ENCODE data around the gene FAHD1.

DNA sequence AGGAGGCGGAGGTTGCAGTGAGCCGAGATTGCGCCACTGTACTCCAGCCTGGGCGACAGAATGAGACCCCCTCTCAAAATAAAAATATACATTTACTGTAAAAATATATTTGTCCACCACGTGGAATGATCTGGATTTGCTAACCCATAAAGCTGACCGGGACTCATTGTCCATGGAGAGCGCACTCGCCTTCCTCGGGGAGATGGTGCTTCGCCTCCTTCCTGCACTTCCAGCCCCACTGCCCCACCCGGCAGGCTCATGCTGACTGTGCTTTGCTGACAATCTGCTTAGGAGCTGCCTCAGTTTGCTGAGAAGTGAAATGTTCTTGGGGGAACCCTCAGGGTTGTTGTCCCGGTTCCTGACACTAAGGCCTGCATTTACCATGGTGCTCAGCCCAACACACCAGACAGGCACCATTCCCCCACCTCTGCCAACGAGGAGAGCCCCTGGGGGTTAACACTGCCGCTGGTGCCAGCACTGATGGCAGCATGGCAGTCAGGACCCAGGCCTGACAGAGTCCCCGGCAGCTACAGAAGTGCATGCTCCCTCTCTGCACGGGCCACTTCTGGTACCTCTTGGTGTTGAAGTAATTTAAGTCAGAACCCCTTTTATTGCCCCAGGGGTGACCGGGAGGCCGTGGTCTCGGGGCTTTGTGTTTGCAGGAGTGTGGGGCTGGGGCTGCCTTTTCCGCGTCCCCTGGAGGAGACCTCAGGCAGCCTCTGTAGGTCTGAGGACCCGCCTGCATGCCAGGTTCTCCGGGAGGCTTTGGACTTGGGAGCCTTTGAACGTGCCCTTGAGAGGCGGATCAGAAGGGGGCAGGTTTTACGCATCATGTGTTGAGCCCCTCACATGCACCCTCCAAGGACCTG, 41.8 kb upstream of the FAHD1 start:
- TF ChIP-seq, protein P1, sequence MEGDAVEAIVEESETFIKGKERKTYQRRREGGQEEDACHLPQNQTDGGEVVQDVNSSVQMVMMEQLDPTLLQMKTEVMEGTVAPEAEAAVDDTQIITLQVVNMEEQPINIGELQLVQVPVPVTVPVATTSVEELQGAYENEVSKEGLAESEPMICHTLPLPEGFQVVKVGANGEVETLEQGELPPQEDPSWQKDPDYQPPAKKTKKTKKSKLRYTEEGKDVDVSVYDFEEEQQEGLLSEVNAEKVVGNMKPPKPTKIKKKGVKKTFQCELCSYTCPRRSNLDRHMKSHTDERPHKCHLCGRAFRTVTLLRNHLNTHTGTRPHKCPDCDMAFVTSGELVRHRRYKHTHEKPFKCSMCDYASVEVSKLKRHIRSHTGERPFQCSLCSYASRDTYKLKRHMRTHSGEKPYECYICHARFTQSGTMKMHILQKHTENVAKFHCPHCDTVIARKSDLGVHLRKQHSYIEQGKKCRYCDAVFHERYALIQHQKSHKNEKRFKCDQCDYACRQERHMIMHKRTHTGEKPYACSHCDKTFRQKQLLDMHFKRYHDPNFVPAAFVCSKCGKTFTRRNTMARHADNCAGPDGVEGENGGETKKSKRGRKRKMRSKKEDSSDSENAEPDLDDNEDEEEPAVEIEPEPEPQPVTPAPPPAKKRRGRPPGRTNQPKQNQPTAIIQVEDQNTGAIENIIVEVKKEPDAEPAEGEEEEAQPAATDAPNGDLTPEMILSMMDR (IDR thresholded peaks at IDR 0.05 in 4 of 5, conservative IDR thresholded peaks at IDR 0.05 in 1 of 5): no peak
- TF ChIP-seq POLR2A (IDR thresholded peaks at IDR 0.05): no peak
